HG03354 (cell line): Measurements from ENCODE around the gene SLC41A1.
A peak's percentile ranks its signal among the peaks of the same experiment; 100 is the strongest.
"Not testable (repeated sequence)": the region's sequence is repeated elsewhere in the genome, so short reads cannot be mapped to it uniquely, and the experiment has no call there.

ENCODE experiments used
- ATAC-seq: cut with Tn5 transposase; IDR thresholded peaks from one replicate; pipeline ENCODE4 v1.9.1; 2021; ENCODE audit warnings: mild to moderate bottlenecking; ENCODE audit not compliant: unreplicated experiment, poor library complexity, severe bottlenecking

Gene SLC41A1

DNA sequence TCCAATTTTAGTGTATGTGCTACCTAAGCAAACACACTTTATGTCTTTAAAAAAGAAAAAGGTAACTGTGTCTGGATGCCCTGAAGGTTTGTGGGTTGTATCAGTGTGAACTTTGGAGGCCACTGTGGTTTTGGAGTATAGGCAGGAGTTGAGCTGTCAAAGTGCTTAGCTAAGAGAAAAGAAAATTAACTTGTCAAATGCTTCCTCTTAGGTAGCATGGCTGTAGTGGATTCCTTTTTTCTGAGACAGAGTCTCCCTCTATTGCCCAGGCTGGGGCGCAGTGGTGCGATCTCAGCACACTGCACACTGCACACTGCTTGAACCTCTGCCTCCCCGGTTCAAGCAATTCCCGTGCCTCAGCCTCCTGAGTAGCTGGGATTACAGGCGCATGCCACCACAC is 11.2 kb upstream of the SLC41A1 start:
- no peak for ATAC-seq

DNA sequence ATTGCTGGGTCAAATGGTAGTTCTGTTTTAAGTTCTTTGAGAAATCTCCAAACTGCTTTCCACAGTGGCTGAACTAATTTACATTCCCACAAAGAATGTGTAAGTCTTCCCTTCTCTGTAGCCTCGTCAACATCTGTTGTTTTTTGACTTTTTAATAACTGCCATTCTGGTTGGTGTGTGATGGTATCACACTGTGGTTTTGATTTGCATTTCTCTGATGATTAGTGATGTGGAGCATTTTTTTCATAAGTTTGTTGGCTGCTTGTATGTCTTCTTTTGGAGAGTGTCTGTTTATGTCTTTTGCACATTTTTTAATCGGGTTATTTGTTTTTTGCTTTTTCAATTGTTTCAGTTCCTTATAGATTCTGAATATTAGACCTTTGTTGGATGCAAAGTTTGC is 10.3 kb upstream of the SLC41A1 start:
- ATAC-seq, result not testable (repeated sequence)

DNA sequence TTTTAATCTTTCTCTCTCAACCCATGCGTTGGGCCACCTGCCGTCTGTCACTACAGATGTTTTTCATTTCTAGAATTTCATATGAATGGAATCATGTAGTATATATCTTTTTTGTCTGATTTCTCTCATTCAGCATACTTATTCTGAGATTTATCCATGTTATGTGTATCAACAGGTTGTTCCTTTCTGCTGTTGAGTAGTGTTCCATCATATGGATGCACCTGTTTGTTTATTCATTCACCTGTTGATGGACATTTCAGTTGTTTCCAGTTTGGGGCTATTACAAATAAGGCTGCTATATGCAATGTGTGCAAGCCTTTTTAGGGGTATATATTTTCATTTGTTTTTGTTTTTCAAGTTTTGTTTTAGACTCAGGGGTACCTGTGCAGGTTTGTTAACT is 9.4 kb upstream of the SLC41A1 start:
- ATAC-seq, result no peak

DNA sequence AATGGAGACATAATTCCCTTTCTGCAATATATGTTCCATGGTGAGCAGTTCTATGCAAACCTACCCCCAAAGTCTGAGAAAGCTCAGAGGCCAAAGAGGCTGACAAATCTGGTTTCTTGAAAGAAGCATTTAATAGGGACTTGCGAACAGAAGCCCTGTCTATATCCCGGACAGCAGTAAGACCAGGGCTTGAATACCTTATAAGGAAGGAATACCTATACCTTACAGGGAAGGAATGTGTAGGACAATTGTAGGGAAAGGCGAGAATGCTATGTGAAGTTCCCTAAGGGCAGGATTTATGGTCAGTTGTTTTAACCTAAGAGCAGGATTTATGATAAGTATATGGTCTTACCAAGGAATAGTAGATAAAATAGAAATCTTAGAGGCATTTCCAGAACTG is 5.0 kb upstream of the SLC41A1 start:
- ATAC-seq, result no peak

DNA sequence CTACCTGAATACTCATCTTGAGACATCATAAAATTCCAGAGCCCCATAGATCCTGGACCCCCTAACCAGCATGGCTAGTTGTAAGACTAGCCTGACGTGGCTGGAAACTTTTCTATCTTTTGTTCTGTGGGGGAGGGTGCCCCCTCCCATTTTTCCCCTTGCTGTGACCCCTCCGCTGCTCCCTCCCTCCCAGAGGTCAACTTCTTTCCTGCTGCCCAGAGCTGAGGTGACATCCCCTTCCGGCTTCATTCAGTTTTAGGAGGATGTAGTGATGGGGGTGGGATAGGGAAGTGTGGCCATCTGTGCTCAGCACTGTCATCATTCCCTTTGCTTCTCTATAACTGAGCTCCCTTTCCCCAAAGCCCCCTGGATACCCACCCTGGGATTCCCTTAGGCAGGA is 4.4 kb upstream of the SLC41A1 start:
- no peak for ATAC-seq

DNA sequence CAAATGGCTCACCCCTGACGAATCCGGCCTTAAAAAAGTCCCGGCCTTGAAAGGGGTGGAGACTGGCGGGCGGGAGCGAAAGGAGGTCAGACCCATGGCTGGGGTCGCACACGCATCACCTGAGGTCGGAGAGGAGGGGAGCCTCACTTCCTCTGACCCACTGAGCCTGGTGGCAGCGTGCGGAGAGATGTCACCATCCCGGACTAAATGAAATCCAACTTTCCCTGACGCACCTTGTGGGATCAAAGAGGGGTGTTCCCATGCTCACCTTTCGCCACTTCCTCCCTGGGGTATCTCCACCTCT is 709 bp upstream of the SLC41A1 start:
- ATAC-seq, result no peak

DNA sequence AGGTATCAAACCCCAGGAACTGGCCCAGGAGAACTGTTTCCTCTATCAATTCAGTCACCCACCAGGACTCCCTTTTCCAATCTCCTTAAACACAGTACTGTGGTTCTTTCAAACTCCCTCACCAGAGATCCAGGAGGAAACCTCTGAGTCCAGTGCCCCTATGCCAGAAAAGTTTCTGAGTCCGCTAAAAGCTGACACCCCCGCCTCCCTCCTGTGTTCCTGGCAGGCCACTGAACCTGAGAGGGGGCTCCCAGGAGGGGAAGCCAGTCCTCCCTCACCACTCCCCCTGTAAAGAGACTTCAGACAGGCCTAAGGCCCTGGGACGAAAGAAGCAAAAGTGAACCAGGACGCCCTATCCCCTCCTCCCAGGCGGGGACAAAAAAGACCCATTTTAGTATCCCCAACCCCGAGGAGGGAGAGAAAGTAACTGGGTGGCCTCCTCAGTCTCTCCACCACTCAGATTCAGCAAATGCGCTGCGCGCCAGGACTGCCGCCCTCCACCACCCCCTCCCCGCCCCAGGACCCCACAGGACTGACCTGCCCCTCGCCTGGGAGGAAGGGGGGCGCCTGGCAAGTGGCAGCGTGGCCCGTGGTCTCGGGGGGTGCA is 624 bp downstream of the SLC41A1 start:
- ATAC-seq, result peak; percentile 21

DNA sequence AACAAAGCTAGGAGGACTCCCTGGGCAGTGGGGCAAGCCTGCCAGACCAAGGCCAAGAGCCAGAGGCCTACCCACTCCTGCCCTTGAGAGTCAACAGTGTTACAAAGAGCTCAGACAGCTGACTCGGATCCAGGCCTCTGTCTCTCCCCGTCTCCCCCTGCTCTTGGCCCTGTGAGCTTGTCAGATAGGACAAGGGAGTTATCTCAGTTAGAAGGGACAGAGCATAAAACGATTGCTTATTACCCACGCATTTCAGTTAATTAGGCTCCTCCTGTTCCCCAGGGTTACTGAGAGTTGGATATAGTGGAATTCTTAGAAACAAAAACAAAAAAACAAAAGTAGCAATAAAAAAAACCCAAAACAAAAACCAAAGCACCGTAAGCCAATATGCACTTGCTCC is 1.3 kb downstream of the SLC41A1 start:
- no peak for ATAC-seq

DNA sequence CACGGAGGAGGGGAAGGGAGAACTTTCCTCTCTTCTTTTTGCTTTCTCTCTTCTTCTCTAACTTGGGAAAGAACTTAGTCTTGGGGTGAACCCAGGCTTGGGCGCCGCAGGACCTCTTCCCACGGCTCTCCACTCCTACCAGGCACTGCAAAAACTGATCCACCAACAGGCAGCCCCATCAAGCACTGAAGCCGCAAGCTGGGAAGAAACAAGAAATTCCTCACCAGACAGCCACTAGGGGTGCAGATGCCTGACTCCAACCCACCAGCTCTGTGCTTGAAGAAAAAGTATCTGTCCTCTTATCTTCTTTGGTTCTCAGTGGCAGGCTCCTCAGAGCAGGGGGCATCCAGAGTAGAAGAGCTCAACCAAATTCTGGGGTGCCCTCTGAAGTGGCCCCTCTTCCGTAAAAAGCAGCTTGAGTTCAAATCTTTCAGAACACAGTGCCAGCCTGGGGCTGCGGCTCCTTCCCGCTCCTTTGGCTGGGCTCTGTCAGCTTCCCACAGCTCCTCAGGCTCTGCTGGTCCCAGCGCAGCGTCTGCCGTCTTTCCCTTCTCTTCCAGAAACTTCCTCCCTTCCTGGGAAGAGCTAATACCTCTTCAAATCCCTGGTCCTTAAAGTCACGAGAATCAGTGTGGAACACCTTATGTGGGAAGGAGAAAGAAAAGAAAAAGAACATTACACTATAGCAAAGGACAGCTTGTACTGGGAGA is 2.4 kb downstream of the SLC41A1 start:
- no peak for ATAC-seq

DNA sequence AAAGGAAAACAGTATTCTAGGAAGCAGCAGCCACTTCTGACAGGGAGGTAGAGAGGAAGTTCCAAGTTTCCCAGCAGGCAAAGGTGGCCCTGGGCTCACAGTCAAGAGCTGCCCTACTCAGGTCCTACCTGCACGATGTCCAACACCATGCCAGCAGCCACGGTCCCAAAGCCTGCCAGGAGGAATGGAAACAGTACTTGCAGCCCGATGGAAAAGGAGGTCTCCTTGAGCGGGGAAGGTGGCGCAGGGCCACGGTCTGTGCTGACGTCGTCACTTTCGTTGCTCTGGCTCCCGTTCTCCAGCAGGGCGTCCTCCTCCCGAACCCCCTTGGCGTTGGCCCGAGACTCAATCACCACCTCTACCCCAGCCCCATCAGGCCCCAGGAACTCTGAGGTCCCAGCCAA is 3.1 kb downstream of the SLC41A1 start:
- no peak for ATAC-seq

DNA sequence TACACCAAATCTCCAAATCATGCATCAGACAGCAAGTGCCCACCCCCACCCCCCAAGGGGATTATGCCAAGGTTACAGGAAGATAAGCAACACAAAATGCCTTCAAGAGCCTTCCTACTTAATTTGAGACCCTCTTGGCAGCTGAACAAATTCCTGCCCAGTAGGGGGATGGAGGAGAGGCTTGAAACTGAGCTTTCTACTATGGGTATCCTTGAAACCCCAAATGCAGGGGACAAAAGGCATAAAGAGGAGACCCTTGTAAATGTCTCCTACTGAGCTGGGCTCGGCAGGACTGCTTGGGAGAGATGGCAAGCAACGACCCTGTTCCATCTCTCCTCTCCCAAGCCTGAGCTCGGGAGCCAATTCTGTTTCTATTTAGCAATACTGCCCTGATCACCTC is 3.5 kb downstream of the SLC41A1 start:
- ATAC-seq, result no peak

DNA sequence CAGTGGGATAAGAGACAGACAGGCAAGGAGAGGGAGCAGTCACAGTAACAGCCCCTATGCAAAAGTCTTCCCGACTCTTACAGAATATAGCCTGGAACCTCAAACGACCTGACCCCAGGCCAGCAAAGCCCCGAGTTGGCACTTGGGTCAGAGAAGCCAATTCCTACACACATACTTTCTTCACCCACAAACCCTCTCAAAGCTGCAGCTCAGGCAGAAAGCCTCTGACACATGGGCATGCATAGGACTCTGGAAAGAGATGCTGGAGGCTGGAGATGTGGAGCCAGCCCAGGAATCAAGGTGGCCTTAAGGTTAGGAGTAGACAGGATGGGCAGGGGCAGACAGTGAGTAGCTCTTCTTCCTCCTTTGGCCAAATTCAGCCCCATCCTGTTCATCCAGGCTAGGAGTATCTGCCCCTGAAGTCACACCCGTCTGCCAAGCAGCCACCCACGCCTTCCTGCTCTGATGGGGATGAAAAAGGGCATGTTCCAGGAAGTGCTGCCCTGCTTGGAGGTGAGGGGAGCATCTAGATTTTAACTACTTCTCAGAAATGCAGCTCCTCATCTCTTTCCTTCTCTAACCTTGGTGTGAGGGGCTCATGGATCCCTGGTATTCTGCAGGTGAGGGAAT is 7.8 kb downstream of the SLC41A1 start:
- no peak for ATAC-seq

DNA sequence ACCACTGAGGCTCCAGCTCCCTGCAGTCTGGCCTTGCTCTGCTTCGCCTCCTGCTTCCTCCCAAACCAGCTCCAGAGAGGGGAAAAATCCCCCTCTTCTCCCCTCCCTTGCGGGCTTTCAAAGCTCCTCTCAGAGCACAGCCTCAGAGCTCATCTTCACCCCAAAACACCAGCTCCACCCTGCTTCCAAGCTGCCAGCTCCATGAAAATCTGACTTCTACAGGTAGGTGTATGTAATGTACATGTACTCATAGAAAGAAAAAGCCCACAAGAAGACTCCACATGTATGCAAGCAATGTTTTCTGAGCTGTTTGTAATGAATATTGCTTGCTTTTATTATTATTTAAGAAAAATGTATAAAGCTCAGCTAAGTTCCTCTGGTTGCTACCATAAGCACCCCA is 8.4 kb downstream of the SLC41A1 start:
- ATAC-seq, result no peak

DNA sequence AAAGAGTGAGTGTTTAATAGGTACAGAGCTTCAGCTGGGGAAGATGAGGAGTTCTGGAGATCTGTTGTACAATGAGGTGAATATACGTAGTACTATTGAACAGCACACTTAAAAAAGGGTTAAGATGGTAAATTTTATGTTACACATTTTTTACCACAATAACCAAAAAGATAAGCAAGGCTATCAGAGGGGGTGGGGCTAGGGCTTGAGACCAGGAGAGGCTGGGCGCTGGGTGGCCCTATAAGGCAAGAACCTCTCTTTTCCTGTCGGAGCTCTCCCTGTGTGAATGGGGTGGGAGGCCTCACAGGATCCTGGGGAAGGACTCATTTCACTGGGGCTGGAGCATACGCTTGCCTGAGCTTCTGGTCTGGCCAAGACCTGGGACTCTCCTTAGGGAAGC is 9.0 kb downstream of the SLC41A1 start:
- no peak for ATAC-seq

DNA sequence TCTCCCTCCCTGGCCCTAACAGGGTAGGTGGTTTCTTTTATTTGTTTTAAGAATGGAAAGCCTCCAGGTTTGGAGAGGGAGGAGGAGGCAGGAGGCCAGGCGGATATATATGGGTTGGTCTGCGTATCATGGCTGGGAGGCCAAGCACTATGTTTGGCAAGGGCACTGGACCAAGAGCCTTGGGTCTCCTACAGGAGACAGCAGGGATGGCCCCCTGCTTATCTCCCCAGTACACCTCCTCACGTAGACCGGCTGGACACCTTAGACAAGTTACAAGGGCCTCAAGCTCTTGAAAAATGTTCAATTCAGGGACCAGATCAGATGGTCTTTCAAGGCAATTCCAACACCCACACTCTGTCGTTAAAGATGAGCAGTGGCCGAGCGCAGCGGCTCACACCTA is 10.9 kb downstream of the SLC41A1 start:
- ATAC-seq, result no peak

DNA sequence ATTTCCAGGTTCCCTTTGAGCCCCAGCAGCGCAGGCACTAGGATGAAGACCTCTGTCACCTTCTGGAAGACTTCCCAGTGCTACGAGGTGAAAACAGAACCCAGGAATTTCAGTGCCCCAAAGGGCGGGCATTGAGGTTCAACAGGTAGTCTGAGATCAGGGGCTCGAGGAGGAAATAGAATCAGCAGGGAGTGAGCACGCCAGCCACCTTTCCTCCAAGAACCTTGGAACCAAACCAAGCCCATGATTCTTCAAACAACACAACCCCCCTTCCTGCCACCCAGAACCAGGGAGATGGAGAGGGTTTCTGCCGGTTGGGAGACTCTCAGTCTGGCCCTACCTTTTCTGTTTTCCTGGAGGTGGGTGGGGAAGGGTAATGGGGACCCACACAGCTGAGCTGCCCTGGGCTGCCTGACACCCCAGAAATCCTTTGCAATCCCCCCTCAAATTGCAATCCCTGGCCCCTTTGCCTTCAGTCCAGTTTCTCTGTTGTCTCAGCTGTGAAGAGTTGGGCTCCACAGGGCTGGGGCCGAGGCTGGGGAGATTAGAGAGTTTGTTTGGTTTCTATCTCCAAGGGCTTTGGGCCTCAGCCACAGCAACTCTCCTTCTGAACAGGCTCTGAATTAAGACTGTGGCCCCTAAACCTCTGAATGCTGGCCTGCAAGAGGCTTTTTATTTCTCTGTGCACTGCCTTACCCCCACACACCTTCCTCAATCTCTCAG is 11.9 kb downstream of the SLC41A1 start:
- no peak for ATAC-seq

DNA sequence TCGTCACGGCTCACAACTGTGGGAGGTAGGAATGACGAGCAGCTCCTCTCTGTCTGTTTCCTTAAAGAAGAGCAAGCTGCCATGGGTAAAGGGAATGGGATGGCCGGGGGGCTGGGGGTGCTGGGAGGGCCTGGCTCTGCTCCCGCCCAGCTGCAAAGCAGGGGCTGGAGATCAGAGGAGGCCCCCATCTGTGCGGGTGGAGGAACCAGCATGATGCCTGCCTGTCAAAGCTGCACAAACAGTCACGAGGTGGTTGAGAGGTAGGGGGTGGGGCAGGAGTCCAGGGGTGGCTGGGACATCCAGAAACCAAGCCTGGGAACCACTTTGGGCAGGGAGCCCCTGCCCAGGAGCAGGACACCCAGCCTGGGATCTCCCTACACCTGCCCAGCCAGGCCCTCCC is 12.6 kb downstream of the SLC41A1 start:
- no peak for ATAC-seq

DNA sequence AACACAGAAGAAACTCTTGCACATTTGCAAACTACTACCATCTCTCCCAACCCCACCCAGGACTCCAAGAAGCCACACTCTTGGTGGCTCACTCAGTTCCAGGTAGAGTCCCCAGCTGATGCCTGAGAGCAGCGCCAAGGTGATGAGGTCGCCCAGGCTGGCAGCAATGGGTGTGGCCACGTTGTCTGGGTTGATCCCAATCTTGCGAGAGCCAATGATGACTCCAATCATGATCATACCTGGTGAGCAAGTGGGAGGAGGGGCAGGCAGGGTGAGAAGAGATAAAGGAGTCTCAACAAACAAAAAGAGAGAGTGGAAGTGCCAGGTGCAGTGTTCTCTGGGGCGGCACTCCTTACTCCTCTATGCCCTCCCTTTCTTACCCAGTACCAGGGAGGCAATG is 14.4 kb downstream of the SLC41A1 start:
- no peak for ATAC-seq

DNA sequence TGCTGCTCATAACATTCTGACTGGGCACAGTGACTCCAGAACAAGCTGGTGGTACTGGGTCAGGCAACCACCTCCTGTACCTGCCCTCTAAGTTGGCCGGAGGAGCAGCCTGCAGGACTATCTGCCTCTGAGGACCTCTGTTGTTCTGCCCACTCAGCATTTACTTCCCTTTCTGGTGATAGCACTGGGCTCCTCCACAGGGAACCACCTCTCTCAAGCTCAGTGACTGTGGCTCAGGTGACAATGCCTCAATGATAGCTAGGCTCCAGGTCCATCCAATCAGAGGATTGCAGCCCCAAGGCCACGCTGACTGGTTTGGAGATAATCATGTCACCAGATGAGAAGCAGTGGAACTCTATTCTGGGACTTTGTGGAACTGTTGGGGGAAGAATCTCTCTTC is 15.8 kb downstream of the SLC41A1 start:
- no peak for ATAC-seq

DNA sequence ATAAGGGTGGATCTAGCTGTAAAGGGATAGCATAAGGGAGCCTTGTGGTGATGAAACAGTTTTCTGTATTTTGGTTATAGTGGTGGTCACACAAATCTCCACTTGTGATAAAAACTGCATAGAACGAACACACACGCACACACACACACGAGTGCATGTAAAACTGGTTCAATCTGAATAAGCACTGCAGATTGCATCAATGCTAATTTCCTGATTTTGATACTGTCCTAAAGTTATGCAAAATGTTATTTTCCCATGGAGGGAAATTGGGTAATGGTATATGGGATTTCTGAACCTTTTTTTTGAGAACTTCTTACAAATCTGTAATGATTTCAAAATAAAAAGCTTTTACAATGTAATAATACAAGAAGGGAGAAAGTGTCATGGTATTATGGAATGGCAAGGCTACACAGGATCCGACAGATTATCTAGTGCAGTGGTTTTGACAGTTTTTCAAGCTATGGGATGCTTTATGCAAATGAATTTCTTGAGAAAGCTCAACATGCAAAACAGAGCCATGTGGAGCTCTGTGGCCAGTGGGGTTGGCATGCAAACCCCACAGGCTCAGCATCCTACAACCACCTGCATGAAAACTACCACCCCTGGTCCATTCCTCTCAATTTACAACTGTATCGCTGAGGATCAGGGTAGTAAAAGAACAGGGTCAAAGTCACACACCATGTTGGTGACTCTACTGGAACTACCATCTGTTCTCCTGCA is 18.8 kb downstream of the SLC41A1 start:
- ATAC-seq, result no peak
